HepG2 (cell line): ENCODE data around the gene ALPK3. TPM values are rescaled to one million over a fixed set of nuclear protein-coding genes. Genes with fewer than 3 reads are reported as not detected.

Experiments used
- ATAC-seq: fragments of 200-7000 bp; cut with Tn5 transposase; 3 replicates; pipeline ENCODE4 v1.9.1; 2020; ENCODE audit warnings: mild to moderate bottlenecking, moderate library complexity
- BruUV-seq: library from RNA; stranded (reverse); fragments of 400-500 nt; replicated peaks from 2 replicates; lab custom pipeline; 2021; lab: Mats Ljungman, UMichigan
- CTCF ChIA-PET: fragments of 300-600 bp; formaldehyde crosslinking; extraction: SDS; loops from one replicate; lab custom pipeline; 2021; ENCODE audit warnings: low total read pairs, inconsistent platforms, low intra/inter-chr PET ratio; lab: Yijun Ruan, JAX
- POLR2A ChIA-PET: fragments of 350-600 bp; sonication (Branson Sonifier 250); formaldehyde crosslinking; loops from one replicate; lab custom pipeline; 2020; ENCODE audit warnings: antibody characterized with exemption, inconsistent platforms; lab: Yijun Ruan, JAX
- DNase-seq: peaks from one replicate; pipeline ENCODE4 v3.0.0-alpha.2; 2015; ENCODE audit warnings: low spot score
- FAIRE-seq: peaks from 3 replicates; lab custom pipeline; 2011; peaks lifted over from hg19 to GRCh38; lab: Jason Lieb, UNC
- H2AFZ ChIP-seq: one replicate; pipeline ENCODE4 v1.6.1; 2011; ENCODE audit warnings: low read length, inconsistent platforms
- H3K27ac ChIP-seq: fragments of 300-600 bp; 3 replicates; pipeline ENCODE4 v1.8.0; 2011; ENCODE audit warnings: mixed run types, mild to moderate bottlenecking, mixed read lengths, low read length, inconsistent platforms; ENCODE audit not compliant: insufficient read depth; ENCODE audit errors: extremely low read length
- H3K27me3 ChIP-seq, 2 experiments: fragments of 200-600 bp in 1 of 2; 2 replicates in 1 of 2; 3 replicates in 1 of 2; pipeline versions ENCODE4 v1.6.0 to v1.8.0; 2011; ENCODE audit warnings: low read length in 2 of 2, mild to moderate bottlenecking in 2 of 2, moderate library complexity in 2 of 2, inconsistent platforms in 1 of 2; ENCODE audit not compliant: insufficient read depth in 2 of 2, control insufficient read depth in 1 of 2
- H3K36me3 ChIP-seq, 2 experiments: fragments of 200-600 bp in 1 of 2; replicated peaks in 1 of 2; 2 replicates in 1 of 2; 3 replicates in 1 of 2; pipeline versions ENCODE4 v1.5.1 to v1.8.0; 2011; ENCODE audit warnings: low read length in 2 of 2, inconsistent platforms in 1 of 2; ENCODE audit not compliant: insufficient read depth in 2 of 2, control insufficient read depth in 1 of 2
- H3K4me1 ChIP-seq: 2 replicates; pipeline ENCODE4 v1.5.1; 2012; ENCODE audit warnings: low read length, inconsistent platforms; ENCODE audit not compliant: insufficient read depth
- H3K4me2 ChIP-seq: 2 replicates; pipeline ENCODE4 v1.6.0; 2011; ENCODE audit warnings: low read depth, low read length, inconsistent platforms
- H3K4me3 ChIP-seq, 3 experiments: fragments of 200-600 bp in 1 of 3; sonication (generic), shearing (Covaris generic) in 1 of 3; replicated peaks in 1 of 3; 2 replicates each; pipeline ENCODE4 v1.5.1; 2011 to 2016; ENCODE audit warnings: low read length in 3 of 3, inconsistent platforms in 2 of 3, low read depth in 2 of 3, mild to moderate bottlenecking in 2 of 3, control low read depth in 1 of 3, mixed read lengths in 1 of 3; ENCODE audit not compliant: insufficient read depth in 1 of 3
- H3K79me2 ChIP-seq: one replicate; pipeline ENCODE4 v1.6.1; 2011; ENCODE audit warnings: low read length, inconsistent platforms; ENCODE audit not compliant: insufficient read depth
- H3K9ac ChIP-seq: 2 replicates; pipeline ENCODE4 v1.6.0; 2011; ENCODE audit warnings: mild to moderate bottlenecking, low read depth, low read length, inconsistent platforms; ENCODE audit not compliant: insufficient read depth
- H3K9me3 ChIP-seq: 2 replicates; pipeline ENCODE4 v1.5.1; 2012; ENCODE audit warnings: mild to moderate bottlenecking, low read length
- H4K20me1 ChIP-seq: 2 replicates; pipeline ENCODE4 v1.6.0; 2011; ENCODE audit warnings: inconsistent platforms, mild to moderate bottlenecking, low read length, moderate library complexity; ENCODE audit not compliant: insufficient read depth
- BATF2 ChIP-seq: sonication (generic); formaldehyde crosslinking; IDR thresholded peaks from 2 replicates; pipeline ENCODE4 v1.8.0; 2022; ENCODE audit warnings: mild to moderate bottlenecking, missing genetic modification reagents, moderate library complexity
- BCL3 ChIP-seq: sonication (generic); formaldehyde crosslinking; IDR thresholded peaks from 2 replicates; pipeline ENCODE4 v1.5.1; 2020; ENCODE audit warnings: mild to moderate bottlenecking, missing genetic modification reagents, moderate library complexity
- DRAP1 ChIP-seq: IDR thresholded peaks from 2 replicates; pipeline ENCODE4 v1.6.1; 2016; ENCODE audit warnings: missing genetic modification reagents, missing compliant biosample characterization
- FOXP4 ChIP-seq: sonication (generic); formaldehyde crosslinking; IDR thresholded peaks from 2 replicates; pipeline ENCODE4 v1.4.0; 2020; ENCODE audit warnings: missing genetic modification reagents
- HMGA1 ChIP-seq: sonication (generic); formaldehyde crosslinking; conservative IDR thresholded peaks from 2 replicates; pipeline ENCODE4 v1.4.0; 2020; ENCODE audit warnings: missing genetic modification reagents
- IRX3 ChIP-seq: sonication (generic); formaldehyde crosslinking; IDR thresholded peaks from 2 replicates; pipeline ENCODE4 v1.8.1; 2023; ENCODE audit warnings: mild to moderate bottlenecking, low read depth, missing genetic modification reagents, borderline replicate concordance
- SNAPC4 ChIP-seq: sonication (generic); formaldehyde crosslinking; IDR thresholded peaks from 2 replicates; pipeline ENCODE4 v1.4.0; 2020; ENCODE audit warnings: mild to moderate bottlenecking, missing genetic modification reagents
- SRY ChIP-seq: sonication (generic); formaldehyde crosslinking; IDR thresholded peaks from 2 replicates; pipeline ENCODE4 v1.8.0; 2022; ENCODE audit warnings: mild to moderate bottlenecking, missing genetic modification reagents
- TFDP1 ChIP-seq: IDR thresholded peaks from 2 replicates; pipeline ENCODE4 v1.6.1; 2016; ENCODE audit warnings: missing compliant biosample characterization, missing genetic modification reagents, borderline replicate concordance
- WIZ ChIP-seq: sonication (generic); formaldehyde crosslinking; IDR thresholded peaks from 2 replicates; pipeline ENCODE4 v1.5.1; 2020; ENCODE audit warnings: mild to moderate bottlenecking, missing genetic modification reagents
- ZFP36L1 ChIP-seq: sonication (generic); formaldehyde crosslinking; IDR thresholded peaks from 2 replicates; pipeline ENCODE4 v1.8.0; 2022; ENCODE audit warnings: mild to moderate bottlenecking, missing genetic modification reagents, moderate library complexity
- ZNF160 ChIP-seq: sonication (generic); formaldehyde crosslinking; IDR thresholded peaks from 2 replicates; pipeline ENCODE4 v1.8.0; 2022; ENCODE audit warnings: mild to moderate bottlenecking, inconsistent platforms, missing genetic modification reagents
- ZNF33B ChIP-seq: sonication (generic); formaldehyde crosslinking; IDR thresholded peaks from 2 replicates; pipeline ENCODE4 v1.5.1; 2020; ENCODE audit warnings: mild to moderate bottlenecking, missing genetic modification reagents
- ZNF605 ChIP-seq: sonication (generic); formaldehyde crosslinking; IDR thresholded peaks from 2 replicates; pipeline ENCODE4 v1.8.0; 2022; ENCODE audit warnings: mild to moderate bottlenecking, missing genetic modification reagents
- ZNF841 ChIP-seq: sonication (generic); formaldehyde crosslinking; IDR thresholded peaks from 2 replicates; pipeline ENCODE4 v1.8.1; 2023; ENCODE audit warnings: missing genetic modification reagents, borderline replicate concordance
- WGBS: methylation state at CpG from one replicate; pipeline ENCODE4 v1.1.6; 2017; ENCODE audit warnings: low lambda C conversion rate; 5-methylcytosine and 5-hydroxymethylcytosine counted together
- in situ Hi-C: cut with HindIII; loops from 2 replicates; pipeline ENCODE4 v1.10.0; 2017; ENCODE audit warnings: low pct_unique_long_range_greater_than_20kb; ENCODE audit not compliant: extremely low pct_ligation_motif_present
- intact Hi-C: fragments of 100-400 bp; cut with micrococcal nuclease; formaldehyde crosslinking; loops from one replicate; pipeline ENCODE4 v1.10.0; 2022; ENCODE audit not compliant: unreplicated experiment
- polyA plus RNA-seq, 8 experiments: library from polyadenylated mRNA; depleted of rRNA in 3 of 8; stranded (reverse) in 7 of 8; unstranded in 1 of 8; fragments of >200 nt; fragmentation: Illumina TruSeq in 4 of 8; extraction: Trizol in 4 of 8; gene quantifications; 2 replicates each; pipeline versions ENCODE4 v1.2.1 to v1.2.3, GENCODE V29; 2011 to 2016; ENCODE audit warnings: low read depth in 4 of 8, missing spikeins in 1 of 8, mixed read lengths in 1 of 8; ENCODE audit not compliant: insufficient read depth in 1 of 8
- total RNA-seq, 5 experiments: library from RNA; depleted of rRNA; stranded (reverse); fragments of >200 nt; fragmentation: Illumina TruSeq; extraction: Trizol; gene quantifications; 2 replicates each; pipeline ENCODE4 v1.2.3, GENCODE V29; 2016; ENCODE audit warnings: low read depth in 1 of 5

The ALPK3 gene
- total and polyA plus RNA-seq, 2 of the 13 experiments (the other 11 are each of a cell fraction or from before 2014, with no cell fraction given): 0.04 to 0.42 TPM

GRCh38 chr15:84864444-84864795, 47.3 kb downstream of the ALPK3 start:
- 53% methylated on average over 4 of the region's 7 CpGs for WGBS
- Histone ChIP-seq H3K36me3 (no peaks in the 10 kb centered on the region), H3K27ac (no peak overlapping the region), H3K9me3 (no peaks in the 10 kb centered on the region), H3K4me1 (peaks cover 42% of the 10 kb centered on the region), H3K27me3 (peaks cover 0 to 15% of the 10 kb centered on the region in 2 experiments; a peak in 2 of 5 replicates), H3K4me3 (no peak overlapping the region), H2AFZ (no peak overlapping the region), H4K20me1 (no peaks in the 10 kb centered on the region), H3K79me2 (no peaks in the 10 kb centered on the region), H3K9ac (no peak overlapping the region), H3K4me2 (no peak overlapping the region)
- FAIRE-seq (no peak), ATAC-seq (no peak), DNase-seq (no peak)
- ChIA-PET CTCF (no interaction called here), POLR2A (no interaction called here)
- in situ Hi-C loops: no loop called here
- intact Hi-C loops: no loop called here
- BruUV-seq: no TSS peak
- TF ChIP-seq HMGA1 (CRISPR knock-in tag) (no peak), WIZ (CRISPR knock-in tag) (no peak), TFDP1 (CRISPR knock-in tag) (no peak), IRX3 (CRISPR knock-in tag) (no peak), SNAPC4 (no peak), ZNF160 (no peak), ZNF605 (CRISPR knock-in tag) (no peak), BCL3 (CRISPR knock-in tag) (no peak), ZFP36L1 (CRISPR knock-in tag) (no peak), ZNF33B (CRISPR knock-in tag) (no peak), BATF2 (CRISPR knock-in tag) (no peak), SRY (no peak), DRAP1 (CRISPR knock-in tag) (no peak), FOXP4 (CRISPR knock-in tag) (no peak), ZNF841 (CRISPR knock-in tag) (no peak)
